GM12874 (cell line): ENCODE measurements around the gene MAD1L1.

Experiments
- CTCF ChIP-seq: IDR thresholded peaks from 2 replicates; pipeline ENCODE4 v1.5.1; 2011; ENCODE audit warnings: low read depth, mild to moderate bottlenecking, control low read depth, low read length, moderate library complexity; ENCODE audit not compliant: insufficient read depth

Gene MAD1L1

GRCh38 chr7:2016761-2017480 is 215.8 kb downstream of the MAD1L1 start:
- TF ChIP-seq CTCF, result no peak

GRCh38 chr7:2016021-2016631 is 216.6 kb downstream of the MAD1L1 start:
- no peak for TF ChIP-seq CTCF

GRCh38 chr7:2015251-2015871 is 217.4 kb downstream of the MAD1L1 start:
- no peak for TF ChIP-seq CTCF

DNA sequence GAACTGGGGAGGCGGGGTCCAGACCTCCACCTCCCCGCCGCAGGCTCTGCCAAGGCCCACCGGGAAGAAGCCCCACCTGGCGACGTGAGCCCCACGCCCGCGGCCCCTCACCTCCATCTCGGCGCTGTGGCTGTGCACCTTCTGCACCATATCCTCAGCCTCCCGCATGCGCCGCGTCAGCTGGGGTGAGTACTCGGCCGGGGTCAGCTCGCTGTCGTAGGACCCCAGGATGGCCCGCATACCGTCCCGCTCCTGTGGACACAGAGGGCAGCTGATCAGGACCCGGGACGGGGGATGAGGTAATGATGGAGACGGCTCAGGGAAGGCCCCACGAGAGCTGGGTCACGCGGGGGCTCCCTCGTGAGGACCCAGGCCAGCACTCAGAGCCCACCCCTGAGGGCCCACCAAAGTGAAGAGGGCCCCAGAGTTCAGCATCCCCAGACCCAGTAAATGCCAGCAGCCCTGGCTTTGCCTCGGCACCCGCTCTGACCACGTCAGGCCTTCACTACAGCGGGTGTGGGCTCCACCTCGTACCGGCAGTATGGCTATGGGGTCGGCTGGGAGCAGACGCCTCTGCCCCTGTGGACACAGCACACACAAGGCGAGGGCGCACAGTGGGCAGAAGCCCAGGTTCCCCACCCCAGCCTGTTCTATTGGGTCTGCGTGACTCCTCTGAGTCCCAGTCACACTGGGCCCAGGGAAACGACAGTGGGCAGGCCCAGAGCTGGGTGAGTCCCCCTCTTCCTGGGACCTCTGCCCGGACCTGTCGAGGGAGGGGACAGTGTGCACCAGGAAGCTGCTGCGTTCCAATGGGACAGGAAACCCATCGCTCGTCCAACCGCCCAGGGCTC is 218.1 kb downstream of the MAD1L1 start:
- no peak for TF ChIP-seq CTCF

- TF ChIP-seq CTCF, result no peak
Measured at GRCh38 chr7:2013381-2014311, 219.1 kb downstream of the MAD1L1 start.

DNA sequence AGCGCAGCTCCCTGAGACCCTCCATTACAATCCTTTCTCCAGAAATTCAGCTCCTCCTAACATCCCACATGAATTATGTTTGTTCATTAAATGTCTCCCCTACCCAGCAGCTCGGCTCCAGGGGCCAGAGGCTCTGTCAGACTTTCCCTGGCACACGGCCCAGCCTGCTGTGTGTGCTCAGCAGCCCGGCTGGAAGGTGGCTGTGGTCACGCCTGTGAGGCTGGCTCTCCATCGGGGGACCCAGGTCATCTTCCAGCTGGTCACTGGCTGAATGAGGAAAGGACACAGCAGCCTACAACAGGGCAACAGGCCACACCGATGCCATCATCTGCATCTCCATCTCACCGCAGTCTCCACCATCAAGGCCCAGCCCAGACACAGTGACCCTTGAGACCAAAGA is 219.8 kb downstream of the MAD1L1 start:
- TF ChIP-seq CTCF, result no peak
